GM12878 (cell line): Measurements from ENCODE around the gene MMP15. TPM values are rescaled to one million over a fixed set of nuclear protein-coding genes. Genes with fewer than 3 reads are reported as not detected.
"Not testable (repeated sequence)": the region's sequence is repeated elsewhere in the genome, so short reads cannot be mapped to it uniquely, and the experiment has no call there.

Source experiments
- ATAC-seq: fragments of 200-7000 bp; cut with Tn5 transposase; 3 replicates; pipeline ENCODE4 v1.9.1; 2020; ENCODE audit warnings: mild to moderate bottlenecking, moderate library complexity
- BruUV-seq: library from RNA; stranded (reverse); fragments of 400-500 nt; replicated peaks from 2 replicates; lab custom pipeline; 2021; lab: Mats Ljungman, UMichigan
- CTCF ChIA-PET: fragments of 300-600 bp; sonication (Branson Sonifier 250); formaldehyde crosslinking; extraction: SDS; loops from one replicate; lab custom pipeline; 2021; ENCODE audit warnings: inconsistent platforms; lab: Yijun Ruan, JAX
- POLR2A ChIA-PET: fragments of 350-600 bp; formaldehyde crosslinking; extraction: SDS; loops from one replicate; lab custom pipeline; 2021; ENCODE audit warnings: inconsistent platforms; lab: Charles Lee
- RAD21 ChIA-PET: fragments of 300-600 bp; sonication (Branson Sonifier 250); formaldehyde crosslinking; loops from one replicate; lab custom pipeline; 2023; ENCODE audit warnings: antibody characterized with exemption; ENCODE audit not compliant: unreplicated experiment; lab: Charles Lee
- SMC1A ChIA-PET: fragments of 300-600 bp; sonication (Branson Sonifier 250); formaldehyde crosslinking; loops from one replicate; lab custom pipeline; 2023; ENCODE audit not compliant: unreplicated experiment, uncharacterized antibody; lab: Charles Lee
- DNase-seq: peaks from one replicate; pipeline ENCODE4 v3.0.0-alpha.2; 2011; ENCODE audit warnings: low read depth, low spot score
- FAIRE-seq: peaks from 3 replicates; lab custom pipeline; 2011; peaks lifted over from hg19 to GRCh38; lab: Jason Lieb, UNC
- H2AFZ ChIP-seq: 2 replicates; pipeline ENCODE4 v1.6.0; 2011; ENCODE audit warnings: low read depth, low read length, control low read depth; ENCODE audit not compliant: control insufficient read depth
- H3K27ac ChIP-seq: 2 replicates; pipeline ENCODE4 v1.5.1; 2011; ENCODE audit warnings: control low read depth; ENCODE audit not compliant: control insufficient read depth, insufficient read depth
- H3K27me3 ChIP-seq, 2 experiments: replicated peaks in 1 of 2; 2 replicates each; pipeline versions ENCODE4 v1.6.0 to v1.6.1; 2011; ENCODE audit warnings: low read length in 1 of 2; ENCODE audit not compliant: control insufficient read depth in 2 of 2, insufficient read depth in 2 of 2
- H3K36me3 ChIP-seq, 2 experiments: 2 replicates each; pipeline ENCODE4 v1.5.1; 2011; ENCODE audit warnings: low read length in 1 of 2; ENCODE audit not compliant: control insufficient read depth in 2 of 2, insufficient read depth in 2 of 2
- H3K4me1 ChIP-seq: 2 replicates; pipeline ENCODE4 v1.6.1; 2011; ENCODE audit warnings: mild to moderate bottlenecking, low read length, moderate library complexity, mixed read lengths; ENCODE audit not compliant: control insufficient read depth, insufficient read depth
- H3K4me2 ChIP-seq: 2 replicates; pipeline ENCODE4 v1.6.0; 2011; ENCODE audit warnings: control low read depth; ENCODE audit not compliant: control insufficient read depth, insufficient read depth
- H3K4me3 ChIP-seq: fragments of 200-600 bp; sonication (generic); 2 replicates; pipeline ENCODE4 v1.5.1; 2016
- H3K79me2 ChIP-seq: 2 replicates; pipeline ENCODE4 v1.6.0; 2011; ENCODE audit warnings: low read length; ENCODE audit not compliant: control insufficient read depth, insufficient read depth
- H3K9ac ChIP-seq: 2 replicates; pipeline ENCODE4 v1.8.0; 2011; ENCODE audit warnings: low read length, control low read depth, mixed read lengths; ENCODE audit not compliant: control insufficient read depth, insufficient read depth
- H3K9me3 ChIP-seq: replicated peaks from 3 replicates; pipeline ENCODE4 v1.5.1; 2011; ENCODE audit warnings: mild to moderate bottlenecking, low read length; ENCODE audit not compliant: control insufficient read depth, insufficient read depth
- H4K20me1 ChIP-seq: 2 replicates; pipeline ENCODE4 v1.6.0; 2011; ENCODE audit not compliant: control insufficient read depth, insufficient read depth
- CBX3 ChIP-seq: fragments of 200-600 bp; sonication (generic); IDR thresholded peaks from 2 replicates; pipeline ENCODE4 v1.6.1; 2016; ENCODE audit warnings: low read depth, borderline replicate concordance
- SREBF2 ChIP-seq: IDR thresholded peaks from 2 replicates; pipeline ENCODE4 v1.6.1; 2012; ENCODE audit warnings: mild to moderate bottlenecking, low read length
- ZNF274 ChIP-seq: IDR thresholded peaks from one replicate; pipeline ENCODE4 v1.8.0; 2011; ENCODE audit not compliant: insufficient read length, insufficient read depth
- WGBS: methylation state at CpG from one replicate; pipeline ENCODE4 v1.1.6; 2016; ENCODE audit warnings: low lambda C conversion rate; ENCODE audit not compliant: insufficient replicate concordance, insufficient coverage; ENCODE audit errors: missing lambda C conversion rate; 5-methylcytosine and 5-hydroxymethylcytosine counted together
- in situ Hi-C: fragments of 300-500 bp; cut with MboI; formaldehyde crosslinking; loops from 9 replicates; pipeline ENCODE4 v1.14.3; 2018; ENCODE audit warnings: mixed read lengths
- intact Hi-C: fragments of 100-400 bp; cut with micrococcal nuclease; formaldehyde crosslinking; loops from one replicate; pipeline ENCODE4 v1.14.2; 2022; ENCODE audit not compliant: unreplicated experiment
- polyA plus RNA-seq, 11 experiments: library from polyadenylated mRNA; depleted of rRNA in 4 of 11; unstranded in 6 of 11; stranded (reverse) in 5 of 11; fragments of >200 nt; fragmentation: Nextera tagmentation in 4 of 11; fragmentation: Illumina TruSeq in 1 of 11; extraction: Ambion mirVana in 4 of 11; extraction: Trizol in 1 of 11; gene quantifications; 1 replicate in 1 of 11; 2 replicates in 10 of 11; pipeline versions ENCODE4 v1.2.1 to v1.2.3, GENCODE V29; 2011 to 2016; ENCODE audit warnings: inconsistent platforms in 2 of 11, missing spikeins in 2 of 11, low read depth in 1 of 11
- total RNA-seq, 4 experiments: library from RNA; depleted of rRNA in 3 of 4; stranded (reverse); fragments of >200 nt in 3 of 4; fragmentation: Illumina TruSeq in 1 of 4; extraction: Trizol in 1 of 4; gene quantifications; 2 replicates each; pipeline versions ENCODE4 v1.2.1 to v1.2.3, GENCODE V29; 2013 to 2021
- TF ChIP-seq, protein P1 (sequence below): fragments of 450-650 bp; IDR thresholded peaks from 2 replicates; pipeline ENCODE4 v1.6.1; 2016; ENCODE audit warnings: mild to moderate bottlenecking
- TF ChIP-seq, protein P2 (sequence below): fragments of 450-650 bp; IDR thresholded peaks from 2 replicates; pipeline ENCODE4 v1.6.1; 2017; ENCODE audit warnings: borderline replicate concordance

MMP15 gene
- total and polyA plus RNA-seq, 10 of the 15 experiments (the other 5 are each of a cell fraction or from before 2014, with no cell fraction given), result 0.08 to 0.56 (median 0.10) TPM; not detected in 7

DNA sequence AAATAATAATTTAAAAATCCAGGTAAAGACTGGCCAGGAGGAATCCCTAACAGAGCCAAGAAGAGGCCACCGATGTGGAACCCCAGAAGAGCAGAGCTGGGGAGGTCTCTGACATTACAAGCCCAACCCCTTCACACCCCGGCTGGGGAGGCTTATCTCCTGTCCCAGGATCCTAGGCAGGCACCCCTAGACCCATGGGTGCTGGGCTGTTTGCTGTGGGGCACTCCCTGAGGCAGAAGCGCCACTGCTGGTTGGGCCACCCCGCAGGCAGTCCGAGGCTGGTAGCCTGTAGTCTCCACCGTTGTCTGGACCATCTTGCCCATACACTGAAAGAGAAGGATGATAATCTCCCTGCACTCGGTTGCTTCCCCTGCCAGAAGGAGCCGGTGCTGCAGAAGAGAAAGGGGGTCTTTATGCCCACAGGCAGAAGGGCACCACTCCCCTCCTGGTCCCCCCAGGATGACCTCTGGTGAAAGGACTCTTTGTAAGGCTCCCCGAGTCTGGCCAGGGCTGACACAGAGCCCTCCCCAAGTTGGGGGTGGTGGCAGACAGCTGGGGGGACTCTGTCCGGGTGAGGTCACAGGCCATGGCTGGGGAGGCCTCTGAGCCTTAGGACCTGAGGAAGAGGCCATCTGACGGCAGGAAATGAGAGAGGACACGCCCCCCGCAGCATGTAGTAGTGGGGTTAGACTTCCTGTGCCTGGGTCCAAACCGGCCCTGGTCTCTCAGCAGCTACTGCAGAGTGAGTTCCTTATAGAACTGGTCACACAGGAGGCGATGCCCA is 69.4 kb downstream of the MMP15 start:
- FAIRE-seq (no peak), ATAC-seq (peak; percentile 10; the same call in 1 of the 3 replicates), DNase-seq (no peak)
- in situ Hi-C loops (no loop called here), intact Hi-C loops (no loop called here)
- ChIA-PET CTCF (interaction anchor here (1.0 to 10.4 kb wide), 2 partner anchors 12 to 29 kb away, joined by 3 to 186 read pairs; partner anchors contain the start of gene CFAP20), SMC1A (interaction anchor here (0.7 to 1.0 kb wide), 2 partner anchors 21 to 26 kb away, joined by 3 read pairs; no protein-coding TSS in a partner anchor), RAD21 (no interaction called here), POLR2A (interaction anchor here (1.0 kb wide), 1 partner anchor 32 kb away, joined by 3 read pairs; no protein-coding TSS in a partner anchor)
- H3K27me3 ChIP-seq, result no peaks in the 10 kb centered on the region
- H3K9me3 ChIP-seq, result no peaks in the 10 kb centered on the region
- no TSS peak for BruUV-seq
- no peaks in the 10 kb centered on the region for H3K79me2 ChIP-seq
- WGBS, result 44% methylated on average over 15 of the region's 15 CpGs
- no peaks in the 10 kb centered on the region for H3K36me3 ChIP-seq
- no peak overlapping the region; the same call in none of the 2 replicates for H2AFZ ChIP-seq
- no peak overlapping the region for H3K4me3 ChIP-seq
- no peaks in the 10 kb centered on the region for H4K20me1 ChIP-seq
- no peak overlapping the region for H3K27ac ChIP-seq
- H3K9ac ChIP-seq, result no peak overlapping the region
- H3K4me2 ChIP-seq, result no peak overlapping the region
- no peaks in the 10 kb centered on the region for H3K4me1 ChIP-seq
- TF ChIP-seq, protein P1, sequence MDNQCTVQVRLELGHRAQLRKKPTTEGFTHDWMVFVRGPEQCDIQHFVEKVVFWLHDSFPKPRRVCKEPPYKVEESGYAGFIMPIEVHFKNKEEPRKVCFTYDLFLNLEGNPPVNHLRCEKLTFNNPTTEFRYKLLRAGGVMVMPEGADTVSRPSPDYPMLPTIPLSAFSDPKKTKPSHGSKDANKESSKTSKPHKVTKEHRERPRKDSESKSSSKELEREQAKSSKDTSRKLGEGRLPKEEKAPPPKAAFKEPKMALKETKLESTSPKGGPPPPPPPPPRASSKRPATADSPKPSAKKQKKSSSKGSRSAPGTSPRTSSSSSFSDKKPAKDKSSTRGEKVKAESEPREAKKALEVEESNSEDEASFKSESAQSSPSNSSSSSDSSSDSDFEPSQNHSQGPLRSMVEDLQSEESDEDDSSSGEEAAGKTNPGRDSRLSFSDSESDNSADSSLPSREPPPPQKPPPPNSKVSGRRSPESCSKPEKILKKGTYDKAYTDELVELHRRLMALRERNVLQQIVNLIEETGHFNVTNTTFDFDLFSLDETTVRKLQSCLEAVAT, result no peak
- no peak for TF ChIP-seq SREBF2
- no peak for TF ChIP-seq ZNF274
- TF ChIP-seq CBX3, result no peak
- TF ChIP-seq, protein P2, sequence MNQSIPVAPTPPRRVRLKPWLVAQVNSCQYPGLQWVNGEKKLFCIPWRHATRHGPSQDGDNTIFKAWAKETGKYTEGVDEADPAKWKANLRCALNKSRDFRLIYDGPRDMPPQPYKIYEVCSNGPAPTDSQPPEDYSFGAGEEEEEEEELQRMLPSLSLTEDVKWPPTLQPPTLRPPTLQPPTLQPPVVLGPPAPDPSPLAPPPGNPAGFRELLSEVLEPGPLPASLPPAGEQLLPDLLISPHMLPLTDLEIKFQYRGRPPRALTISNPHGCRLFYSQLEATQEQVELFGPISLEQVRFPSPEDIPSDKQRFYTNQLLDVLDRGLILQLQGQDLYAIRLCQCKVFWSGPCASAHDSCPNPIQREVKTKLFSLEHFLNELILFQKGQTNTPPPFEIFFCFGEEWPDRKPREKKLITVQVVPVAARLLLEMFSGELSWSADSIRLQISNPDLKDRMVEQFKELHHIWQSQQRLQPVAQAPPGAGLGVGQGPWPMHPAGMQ, result no peak
- TF ChIP-seq, all 136 proteins: peak for 0

DNA sequence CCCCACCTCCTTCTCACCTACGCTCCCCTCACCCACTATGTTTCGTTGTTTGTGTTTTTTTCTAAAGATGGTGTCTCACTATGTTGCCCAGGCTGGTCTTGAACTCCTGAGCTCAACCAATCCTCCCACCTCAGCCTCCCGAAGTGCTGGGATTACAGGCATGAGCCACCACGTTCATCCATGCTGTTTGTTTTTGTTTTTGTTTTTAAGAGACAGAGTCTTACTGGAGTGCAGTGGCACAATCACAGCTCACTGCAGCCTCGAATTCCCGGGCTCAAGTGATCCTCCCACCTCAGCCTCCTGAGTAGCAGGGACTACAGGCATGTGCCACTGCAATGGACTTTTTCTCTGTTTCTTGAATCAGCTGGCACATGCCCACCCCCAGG is 70.0 kb downstream of the MMP15 start:
- WGBS, result 40% methylated on average over 6 of the region's 6 CpGs
- H4K20me1 ChIP-seq, H3K4me1 ChIP-seq, H3K79me2 ChIP-seq, RAD21 ChIA-PET, DNase-seq, intact Hi-C loops, H3K27me3 ChIP-seq, FAIRE-seq, H3K9me3 ChIP-seq, H3K36me3 ChIP-seq, H3K27ac ChIP-seq, ATAC-seq, BruUV-seq, H3K4me3 ChIP-seq, H2AFZ ChIP-seq, H3K4me2 ChIP-seq, in situ Hi-C loops, H3K9ac ChIP-seq: not testable (repeated sequence)
- SMC1A ChIA-PET, result interaction anchor here (1.0 kb wide), 1 partner anchor 26 kb away, joined by 3 read pairs; no protein-coding TSS in a partner anchor
- CTCF ChIA-PET, result interaction anchor here (1.0 to 10.4 kb wide), 3 partner anchors 12 to 81 kb away, joined by 3 to 186 read pairs (median 3); partner anchors contain the start of gene CFAP20
- POLR2A ChIA-PET, result interaction anchor here (1.0 kb wide), 1 partner anchor 31 kb away, joined by 3 read pairs; no protein-coding TSS in a partner anchor
